Omental fat pad (tissue), 4 donors: ENCODE results near the gene ASIC5. TPM values are rescaled to one million over a fixed set of nuclear protein-coding genes. Genes with fewer than 3 reads are reported as not detected.
"Not testable (repeated sequence)": the region's sequence is repeated elsewhere in the genome, so short reads cannot be mapped to it uniquely, and the experiment has no call there.

Experiments
- ATAC-seq: fragments of 150-250 bp; one replicate; pipeline ENCODE4 v1.9.1; 2016; ENCODE audit warnings: mild to moderate bottlenecking, moderate library complexity; ENCODE audit not compliant: low FRiP score
- DNase-seq: peaks from one replicate; pipeline ENCODE4 v3.0.0-alpha.2; 2019; ENCODE audit warnings: low spot score
- CTCF ChIP-seq, 3 donors: fragments of 450-650 bp; IDR thresholded peaks; one replicate each; pipeline ENCODE4 v1.5.1; 2016 to 2017; ENCODE audit warnings: antibody characterized with exemption in 3 of 3, mild to moderate bottlenecking in 3 of 3, moderate library complexity in 2 of 3
- total RNA-seq, 4 donors: library from RNA; depleted of rRNA; stranded (reverse); fragments of >200 nt; gene quantifications; one replicate each; pipeline ENCODE4 v1.1.0, GENCODE V29; 2016

ASIC5 gene
- total RNA-seq, 4 donors from 2014 or later = not detected

DNA sequence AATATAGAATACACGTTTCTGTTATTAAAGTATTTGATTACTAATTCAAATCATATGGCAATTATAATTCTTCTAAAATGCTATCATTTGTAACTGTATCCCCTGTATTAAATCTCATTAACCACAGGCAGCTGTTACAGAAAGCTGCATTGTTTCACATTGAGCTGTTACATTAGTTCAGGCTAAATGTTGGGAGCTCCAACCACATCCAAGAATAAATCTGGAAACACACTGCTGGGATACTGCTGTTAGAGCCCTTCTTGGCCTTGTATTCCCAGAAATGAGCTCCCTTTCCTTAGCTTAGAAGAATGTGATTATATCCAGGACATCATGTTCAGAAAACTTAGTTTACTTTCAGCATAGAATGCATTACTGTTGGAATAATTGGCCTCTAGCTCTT is 59.1 kb downstream of the ASIC5 start:
- no peak for TF ChIP-seq CTCF (IDR thresholded peaks at IDR 0.05)
- ATAC-seq (no peak), DNase-seq (no peak)

GRCh38 chr4:155805016-155805415 is 61.1 kb downstream of the ASIC5 start:
- no peak for TF ChIP-seq CTCF (IDR thresholded peaks at IDR 0.05)
- no peak for DNase-seq
- ATAC-seq = no peak

DNA sequence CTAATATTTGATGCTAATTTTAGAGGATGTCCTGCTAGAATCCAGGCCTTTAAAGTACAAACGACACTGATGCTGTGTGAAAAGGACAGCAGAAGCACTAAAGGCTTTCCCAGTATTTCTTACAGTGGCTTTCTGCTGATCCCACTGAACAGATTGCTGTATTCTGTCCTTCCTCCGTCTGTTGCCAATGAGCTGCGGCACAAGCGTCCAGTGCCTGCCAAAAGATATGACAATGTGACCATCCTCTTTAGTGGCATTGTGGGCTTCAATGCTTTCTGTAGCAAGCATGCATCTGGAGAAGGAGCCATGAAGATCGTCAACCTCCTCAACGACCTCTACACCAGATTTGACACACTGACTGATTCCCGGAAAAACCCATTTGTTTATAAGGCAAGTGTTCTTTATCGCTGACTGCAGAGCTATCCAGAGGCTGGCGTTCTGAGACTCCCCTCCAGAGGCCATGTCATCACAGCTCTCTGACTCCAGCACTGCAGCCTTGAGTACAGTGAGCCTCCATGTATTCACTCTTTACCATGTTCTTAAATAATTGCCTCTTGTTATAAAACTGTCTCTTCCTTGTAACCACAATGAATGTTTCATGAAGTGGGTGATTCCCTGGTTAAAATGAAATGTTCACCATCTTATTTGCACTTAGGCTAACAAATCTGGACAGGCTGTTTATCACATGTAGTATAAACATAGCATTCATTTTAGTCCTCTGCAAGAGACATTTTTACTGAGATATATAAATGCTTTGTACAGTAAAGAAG is 63.7 kb downstream of the ASIC5 start:
- ATAC-seq (no peak), DNase-seq (no peak)
- no peak for TF ChIP-seq CTCF (IDR thresholded peaks at IDR 0.05)

DNA sequence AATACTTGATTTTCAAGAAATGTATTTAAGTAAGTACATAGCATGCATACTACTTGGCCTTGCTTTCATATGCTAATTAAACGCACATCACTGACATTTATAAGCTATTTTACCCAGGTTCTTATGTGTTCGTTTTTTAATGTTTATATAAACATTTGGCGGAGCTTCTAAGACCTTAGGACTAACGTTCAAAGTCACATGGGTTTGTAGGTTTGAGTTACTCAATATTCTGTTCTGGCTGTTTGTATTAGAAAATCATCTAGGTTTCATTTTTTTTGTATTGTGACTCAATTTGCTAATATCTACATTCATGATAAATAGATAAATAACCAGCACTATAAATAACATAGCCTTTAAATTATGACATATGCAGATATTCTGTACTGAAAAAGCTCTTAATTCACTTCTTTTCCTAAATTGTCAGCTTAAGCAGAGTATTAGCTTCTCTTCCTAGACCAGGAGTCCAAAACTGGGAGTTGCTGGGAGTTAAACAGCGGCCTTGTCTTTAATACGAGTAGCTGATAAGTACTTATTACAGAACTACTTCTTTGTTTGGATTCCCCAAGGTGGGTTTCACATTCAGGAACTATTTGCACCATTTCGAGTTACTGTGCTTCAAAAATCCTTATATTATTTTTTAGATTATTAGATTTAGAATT is 65.3 kb downstream of the ASIC5 start:
- no peak for TF ChIP-seq CTCF (IDR thresholded peaks at IDR 0.05)
- DNase-seq = no peak

DNA sequence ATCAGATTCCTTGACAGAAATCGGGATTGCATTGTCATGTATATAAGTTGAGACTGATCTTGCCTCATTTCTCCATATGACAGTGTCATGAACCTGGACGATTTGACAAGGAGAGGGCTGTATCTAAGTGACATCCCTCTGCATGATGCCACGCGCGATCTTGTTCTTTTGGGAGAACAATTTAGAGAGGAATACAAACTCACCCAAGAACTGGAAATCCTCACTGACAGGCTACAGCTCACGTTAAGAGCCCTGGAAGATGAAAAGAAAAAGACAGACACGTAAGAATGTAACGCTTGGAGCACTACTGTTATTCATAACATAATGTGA is 66.3 kb downstream of the ASIC5 start:
- TF ChIP-seq CTCF (IDR thresholded peaks at IDR 0.05) = no peak
- no peak for DNase-seq
- no peak for ATAC-seq

More for the DNA sequence above, 65.3 kb downstream of the ASIC5 start:
- no peak for ATAC-seq

DNA sequence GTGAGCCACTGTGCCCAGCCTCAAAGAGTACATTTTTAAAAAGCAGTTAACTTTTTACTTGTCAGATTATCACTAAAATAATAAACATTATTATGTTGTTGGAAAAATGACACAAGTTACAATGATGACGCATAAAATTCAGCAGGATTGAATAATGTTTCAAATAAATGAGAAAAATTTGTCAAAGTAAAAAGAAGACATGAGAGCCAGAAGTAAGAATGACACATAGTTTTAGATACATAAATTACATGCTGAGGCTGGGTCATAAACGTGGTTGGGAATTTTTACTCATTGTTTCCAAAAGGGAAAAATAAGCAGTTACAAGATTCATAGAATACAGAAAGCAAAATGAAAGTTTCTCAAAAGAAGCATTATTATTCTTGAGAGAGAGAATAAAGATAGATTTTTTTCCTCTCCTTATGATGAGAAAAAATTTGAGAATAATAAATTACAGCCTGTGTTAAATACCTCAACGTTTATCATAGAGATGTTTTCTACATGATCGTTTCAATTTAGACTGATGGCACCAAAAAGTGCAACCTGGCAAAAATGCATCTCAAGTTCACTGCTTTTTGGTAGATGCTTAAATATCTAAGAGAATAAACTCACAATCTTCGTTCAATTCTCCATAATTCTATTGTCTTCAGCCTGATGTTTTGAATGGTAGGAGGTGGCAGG is 66.8 kb downstream of the ASIC5 start:
- ATAC-seq (no peak), DNase-seq (no peak)
- TF ChIP-seq CTCF (IDR thresholded peaks at IDR 0.05) = no peak

- DNase-seq, ATAC-seq: not testable (repeated sequence)
Observed at GRCh38 chr4:155797581-155797980, 68.5 kb downstream of the ASIC5 start.
